Fibroblast of villous mesenchyme (primary cell): ENCODE results near the gene UNC5A. TPM values are rescaled to one million over a fixed set of nuclear protein-coding genes. Genes with fewer than 3 reads are reported as not detected.

Experiments
- DNase-seq: peaks from one replicate; pipeline ENCODE4 v3.0.0-alpha.2; 2010; ENCODE audit warnings: low read depth
- H3K4me3 ChIP-seq: 2 replicates; pipeline ENCODE4 v1.5.1; 2011; ENCODE audit warnings: low read depth, mild to moderate bottlenecking, low read length
- total RNA-seq: library from RNA; depleted of rRNA; stranded (reverse); fragments of >200 nt; gene quantifications from 2 replicates; pipeline ENCODE4 v1.2.3, GENCODE V29; 2012
- TF ChIP-seq, protein P1 (sequence below): IDR thresholded peaks from 2 replicates; pipeline ENCODE4 v1.5.1; 2012; ENCODE audit warnings: low read depth, mild to moderate bottlenecking, low read length; ENCODE audit not compliant: insufficient read depth

Gene UNC5A
- total RNA-seq, 1 donor, result not detected

DNA sequence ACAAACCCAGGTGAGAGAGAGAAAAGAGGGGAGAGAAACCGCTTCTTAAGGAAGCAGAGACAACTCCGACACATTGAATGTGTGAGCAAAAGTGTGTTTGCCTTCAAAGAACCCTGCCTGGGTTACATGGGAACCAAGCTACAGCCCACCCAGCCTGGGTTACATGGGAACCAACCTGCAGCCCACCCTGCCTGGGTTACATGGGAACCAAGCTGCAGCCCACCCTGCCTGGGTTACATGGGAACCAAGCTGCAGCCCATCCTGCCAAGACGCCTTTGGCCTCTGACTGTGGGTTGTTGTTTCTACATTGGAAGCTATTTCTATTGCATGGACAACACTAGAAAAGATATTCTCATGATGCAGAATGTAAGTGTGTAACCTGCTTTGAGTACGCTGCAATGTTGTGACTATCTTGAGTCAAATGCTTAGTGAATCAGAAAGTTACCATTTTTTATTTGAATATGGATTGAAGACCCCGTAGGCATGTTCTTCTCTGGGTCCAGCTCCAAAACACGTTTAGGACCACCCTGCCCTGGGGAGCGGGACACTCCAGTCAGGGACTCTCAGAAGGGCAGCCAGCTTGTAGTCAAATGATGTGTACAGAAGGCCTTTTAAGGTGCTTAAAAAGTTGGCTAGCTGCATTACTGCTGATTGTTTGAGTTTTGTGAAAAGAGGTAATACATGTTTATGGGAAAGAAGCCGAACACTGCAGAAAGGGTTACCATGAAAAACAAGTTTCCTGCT, 39.1 kb upstream of the UNC5A start:
- TF ChIP-seq, protein P1, sequence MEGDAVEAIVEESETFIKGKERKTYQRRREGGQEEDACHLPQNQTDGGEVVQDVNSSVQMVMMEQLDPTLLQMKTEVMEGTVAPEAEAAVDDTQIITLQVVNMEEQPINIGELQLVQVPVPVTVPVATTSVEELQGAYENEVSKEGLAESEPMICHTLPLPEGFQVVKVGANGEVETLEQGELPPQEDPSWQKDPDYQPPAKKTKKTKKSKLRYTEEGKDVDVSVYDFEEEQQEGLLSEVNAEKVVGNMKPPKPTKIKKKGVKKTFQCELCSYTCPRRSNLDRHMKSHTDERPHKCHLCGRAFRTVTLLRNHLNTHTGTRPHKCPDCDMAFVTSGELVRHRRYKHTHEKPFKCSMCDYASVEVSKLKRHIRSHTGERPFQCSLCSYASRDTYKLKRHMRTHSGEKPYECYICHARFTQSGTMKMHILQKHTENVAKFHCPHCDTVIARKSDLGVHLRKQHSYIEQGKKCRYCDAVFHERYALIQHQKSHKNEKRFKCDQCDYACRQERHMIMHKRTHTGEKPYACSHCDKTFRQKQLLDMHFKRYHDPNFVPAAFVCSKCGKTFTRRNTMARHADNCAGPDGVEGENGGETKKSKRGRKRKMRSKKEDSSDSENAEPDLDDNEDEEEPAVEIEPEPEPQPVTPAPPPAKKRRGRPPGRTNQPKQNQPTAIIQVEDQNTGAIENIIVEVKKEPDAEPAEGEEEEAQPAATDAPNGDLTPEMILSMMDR, result no peak
- DNase-seq, result no peak
- no peak overlapping the region for H3K4me3 ChIP-seq

- no peak for DNase-seq
- H3K4me3 ChIP-seq, result no peak overlapping the region
- TF ChIP-seq, protein P1, result no peak
Measured at GRCh38 chr5:176772271-176773210, 37.8 kb upstream of the UNC5A start.

DNA sequence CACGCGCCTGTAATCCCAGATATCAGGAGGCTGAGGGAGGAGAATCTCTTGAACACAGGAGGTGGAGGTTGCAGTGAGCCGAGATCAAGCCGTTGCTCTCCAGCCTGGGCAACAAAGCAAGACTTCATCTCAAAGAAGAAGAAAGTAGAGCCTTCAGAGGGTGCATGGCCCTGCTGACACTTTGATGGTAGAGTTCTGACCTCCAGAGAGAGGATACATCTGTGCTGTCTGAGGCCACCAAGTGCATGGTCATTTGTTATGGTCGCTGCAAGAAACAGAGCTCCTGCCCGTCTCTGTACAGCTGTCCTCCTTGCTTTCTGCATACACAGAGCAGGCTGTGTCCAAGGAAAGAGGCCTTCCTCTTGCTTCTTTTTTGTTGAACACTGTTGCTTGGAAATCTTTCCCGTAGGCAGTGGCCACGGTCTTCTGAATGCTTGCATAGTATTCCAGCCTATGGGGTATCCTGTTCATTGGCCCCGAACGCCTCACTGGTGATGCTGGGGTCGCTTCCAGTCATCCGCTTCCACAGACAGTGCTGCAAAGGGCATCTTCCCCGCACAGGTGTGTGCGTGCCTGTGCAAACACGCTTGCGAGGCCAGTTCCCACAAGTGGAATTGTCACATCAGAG, 36.8 kb upstream of the UNC5A start:
- no peak for DNase-seq
- no peak overlapping the region for H3K4me3 ChIP-seq
- TF ChIP-seq, protein P1, result no peak

GRCh38 chr5:176774216-176775171, 35.9 kb upstream of the UNC5A start:
- TF ChIP-seq, protein P1, result no peak
- no peak overlapping the region for H3K4me3 ChIP-seq
- no peak for DNase-seq

GRCh38 chr5:176775409-176775808, 35.0 kb upstream of the UNC5A start:
- TF ChIP-seq, protein P1, result no peak
- DNase-seq, result no peak

GRCh38 chr5:176776141-176776865, 34.1 kb upstream of the UNC5A start:
- DNase-seq, result no peak
- no peak overlapping the region for H3K4me3 ChIP-seq
- TF ChIP-seq, protein P1, result no peak

More at GRCh38 chr5:176775409-176775808, 35.0 kb upstream of the UNC5A start:
- H3K4me3 ChIP-seq, result no peak overlapping the region
